AG09319 (cell line): ENCODE data around the gene TMC4.

Experiments used
- DNase-seq: peaks from one replicate; pipeline ENCODE4 v3.0.0-alpha.2; 2010; ENCODE audit warnings: low read depth; ENCODE audit errors: extremely low read depth
- CTCF ChIP-seq: IDR thresholded peaks from 2 replicates; pipeline ENCODE4 v1.5.1; 2011; ENCODE audit warnings: low read depth, mild to moderate bottlenecking, inconsistent platforms, low read length, moderate library complexity

The TMC4 gene

GRCh38 chr19:54206831-54207177 is 33.8 kb upstream of the TMC4 start:
- TF ChIP-seq CTCF, result no peak
- DNase-seq, result no peak

GRCh38 chr19:54206030-54206830 is 33.3 kb upstream of the TMC4 start:
- TF ChIP-seq CTCF, result no peak
- no peak for DNase-seq

GRCh38 chr19:54204767-54205468 is 32.0 kb upstream of the TMC4 start:
- DNase-seq, result no peak
- no peak for TF ChIP-seq CTCF

GRCh38 chr19:54203151-54203611 is 30.2 kb upstream of the TMC4 start:
- TF ChIP-seq CTCF, result no peak
- DNase-seq, result no peak

- DNase-seq, result no peak
- no peak for TF ChIP-seq CTCF
Measured at GRCh38 chr19:54201980-54202379, 29.0 kb upstream of the TMC4 start.

GRCh38 chr19:54201172-54201701 is 28.3 kb upstream of the TMC4 start:
- no peak for TF ChIP-seq CTCF
- no peak for DNase-seq

GRCh38 chr19:54199401-54199800 is 26.4 kb upstream of the TMC4 start:
- no peak for TF ChIP-seq CTCF
- no peak for DNase-seq
